Measurements from ENCODE around the gene SIPA1L2.

The SIPA1L2 gene

GRCh38 chr1:232596666-232597303 lies 33.1 kb downstream of the SIPA1L2 start:
- H3K4me1 ChIP-seq (ENCODE audit: low read depth, poor library complexity, severe bottlenecking), result peaks cover 44% of the 10 kb centered on the region
- H3K4me3 ChIP-seq (IDR thresholded peaks at IDR 0.05; ENCODE audit: insufficient read depth, low read depth, low read length), result no peak overlapping the region
- no peaks in the 10 kb centered on the region; the same call in 1 of the 2 replicates for H3K27me3 ChIP-seq (ENCODE audit: insufficient read depth, low read depth)
- H3K4me2 ChIP-seq, result peak overlapping the region; percentile 38
- no peak overlapping the region for H2AFZ ChIP-seq (ENCODE audit: low read depth)
- no peaks in the 10 kb centered on the region for H3K36me3 ChIP-seq (ENCODE audit: insufficient read depth)
- TF ChIP-seq, protein P1, sequence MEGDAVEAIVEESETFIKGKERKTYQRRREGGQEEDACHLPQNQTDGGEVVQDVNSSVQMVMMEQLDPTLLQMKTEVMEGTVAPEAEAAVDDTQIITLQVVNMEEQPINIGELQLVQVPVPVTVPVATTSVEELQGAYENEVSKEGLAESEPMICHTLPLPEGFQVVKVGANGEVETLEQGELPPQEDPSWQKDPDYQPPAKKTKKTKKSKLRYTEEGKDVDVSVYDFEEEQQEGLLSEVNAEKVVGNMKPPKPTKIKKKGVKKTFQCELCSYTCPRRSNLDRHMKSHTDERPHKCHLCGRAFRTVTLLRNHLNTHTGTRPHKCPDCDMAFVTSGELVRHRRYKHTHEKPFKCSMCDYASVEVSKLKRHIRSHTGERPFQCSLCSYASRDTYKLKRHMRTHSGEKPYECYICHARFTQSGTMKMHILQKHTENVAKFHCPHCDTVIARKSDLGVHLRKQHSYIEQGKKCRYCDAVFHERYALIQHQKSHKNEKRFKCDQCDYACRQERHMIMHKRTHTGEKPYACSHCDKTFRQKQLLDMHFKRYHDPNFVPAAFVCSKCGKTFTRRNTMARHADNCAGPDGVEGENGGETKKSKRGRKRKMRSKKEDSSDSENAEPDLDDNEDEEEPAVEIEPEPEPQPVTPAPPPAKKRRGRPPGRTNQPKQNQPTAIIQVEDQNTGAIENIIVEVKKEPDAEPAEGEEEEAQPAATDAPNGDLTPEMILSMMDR (conservative IDR thresholded peaks at IDR 0.05; ENCODE audit: low read depth, low read length), result no peak
- H4K20me1 ChIP-seq (ENCODE audit: insufficient read depth), result no peaks in the 10 kb centered on the region
- H3K27ac ChIP-seq, result no peak overlapping the region
- no peak overlapping the region for H3K9ac ChIP-seq
- H3K79me2 ChIP-seq (ENCODE audit: insufficient read depth, low read depth), result no peaks in the 10 kb centered on the region

GRCh38 chr1:232594768-232595698 lies 34.9 kb downstream of the SIPA1L2 start:
- H3K4me1 ChIP-seq (ENCODE audit: low read depth, poor library complexity, severe bottlenecking), result peaks cover 44% of the 10 kb centered on the region
- H3K27ac ChIP-seq, result no peak overlapping the region

GRCh38 chr1:232593717-232594502 lies 36.0 kb downstream of the SIPA1L2 start:
- H3K4me1 ChIP-seq (ENCODE audit: low read depth, poor library complexity, severe bottlenecking), result peaks cover 33% of the 10 kb centered on the region
- H3K4me2 ChIP-seq, result no peak overlapping the region
- H2AFZ ChIP-seq (ENCODE audit: low read depth), result no peak overlapping the region
- TF ChIP-seq, protein P1 (conservative IDR thresholded peaks at IDR 0.05; ENCODE audit: low read depth, low read length), result no peak
- no peaks in the 10 kb centered on the region for H3K36me3 ChIP-seq (ENCODE audit: insufficient read depth)
- H3K27ac ChIP-seq, result no peak overlapping the region
- H4K20me1 ChIP-seq (ENCODE audit: insufficient read depth), result no peaks in the 10 kb centered on the region
- no peaks in the 10 kb centered on the region for H3K79me2 ChIP-seq (ENCODE audit: insufficient read depth, low read depth)
- no peak overlapping the region for H3K9ac ChIP-seq
- no peaks in the 10 kb centered on the region; the same call in 1 of the 2 replicates for H3K27me3 ChIP-seq (ENCODE audit: insufficient read depth, low read depth)
- H3K4me3 ChIP-seq (IDR thresholded peaks at IDR 0.05; ENCODE audit: insufficient read depth, low read depth, low read length), result no peak overlapping the region

More at GRCh38 chr1:232594768-232595698, 34.9 kb downstream of the SIPA1L2 start:
- Histone ChIP-seq H3K27me3 (ENCODE audit: insufficient read depth, low read depth) (no peaks in the 10 kb centered on the region; the same call in 1 of the 2 replicates), H2AFZ (ENCODE audit: low read depth) (no peak overlapping the region), H3K36me3 (ENCODE audit: insufficient read depth) (no peaks in the 10 kb centered on the region), H3K4me2 (no peak overlapping the region), H3K9ac (no peak overlapping the region), H4K20me1 (ENCODE audit: insufficient read depth) (no peaks in the 10 kb centered on the region), H3K79me2 (ENCODE audit: insufficient read depth, low read depth) (no peaks in the 10 kb centered on the region), H3K4me3 (IDR thresholded peaks at IDR 0.05; ENCODE audit: insufficient read depth, low read depth, low read length) (no peak overlapping the region)
- TF ChIP-seq, protein P1 (conservative IDR thresholded peaks at IDR 0.05; ENCODE audit: low read depth, low read length), result no peak

DNA sequence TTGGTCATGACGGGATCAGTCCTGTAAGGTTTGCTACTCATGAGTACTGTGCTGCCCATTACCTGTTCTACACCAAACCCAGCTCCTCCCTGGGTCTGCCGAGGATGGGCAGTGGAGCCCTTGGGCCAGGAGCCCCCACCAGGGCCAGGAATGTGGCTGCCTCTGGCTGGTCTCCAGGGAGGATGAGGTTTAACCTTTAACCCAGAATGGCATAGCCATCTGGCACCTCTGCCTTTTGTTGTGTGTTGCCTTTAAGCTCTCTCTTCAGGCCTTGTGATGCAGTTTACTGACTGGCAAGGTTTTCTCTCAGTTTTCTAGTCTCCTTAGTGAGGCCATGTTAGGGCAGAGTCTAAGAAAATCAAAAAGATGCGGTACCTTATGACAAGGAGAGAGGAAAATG lies 38.6 kb downstream of the SIPA1L2 start:
- Histone ChIP-seq H4K20me1 (ENCODE audit: insufficient read depth) (no peaks in the 10 kb centered on the region), H3K4me3 (IDR thresholded peaks at IDR 0.05; ENCODE audit: insufficient read depth, low read depth, low read length) (no peak overlapping the region), H3K27me3 (ENCODE audit: insufficient read depth, low read depth) (no peaks in the 10 kb centered on the region; the same call in 1 of the 2 replicates), H3K4me1 (ENCODE audit: low read depth, poor library complexity, severe bottlenecking) (peaks cover 8% of the 10 kb centered on the region), H3K9ac (no peak overlapping the region), H2AFZ (ENCODE audit: low read depth) (no peak overlapping the region), H3K79me2 (ENCODE audit: insufficient read depth, low read depth) (no peaks in the 10 kb centered on the region), H3K4me2 (no peak overlapping the region), H3K27ac (no peak overlapping the region), H3K36me3 (ENCODE audit: insufficient read depth) (no peaks in the 10 kb centered on the region)
- TF ChIP-seq, protein P1 (conservative IDR thresholded peaks at IDR 0.05; ENCODE audit: low read depth, low read length), result no peak

Measured in KMS-11 (cell line).